Fibroblast of mammary gland (primary cell): ENCODE measurements around the gene DNAH11.

Experiments used
- DNase-seq: peaks from one replicate; pipeline ENCODE4 v3.0.0-alpha.2; 2010; ENCODE audit warnings: low read depth
- H3K4me3 ChIP-seq: 2 replicates; pipeline ENCODE4 v1.5.1; 2011; ENCODE audit warnings: low read depth, mild to moderate bottlenecking, low read length, moderate library complexity; ENCODE audit not compliant: control insufficient read depth
- TF ChIP-seq, protein P1 (sequence below): conservative IDR thresholded peaks from 2 replicates; pipeline ENCODE4 v1.5.1; 2011; ENCODE audit warnings: low read depth, low read length, inconsistent platforms; ENCODE audit not compliant: control insufficient read depth, insufficient read depth

DNAH11 gene

DNA sequence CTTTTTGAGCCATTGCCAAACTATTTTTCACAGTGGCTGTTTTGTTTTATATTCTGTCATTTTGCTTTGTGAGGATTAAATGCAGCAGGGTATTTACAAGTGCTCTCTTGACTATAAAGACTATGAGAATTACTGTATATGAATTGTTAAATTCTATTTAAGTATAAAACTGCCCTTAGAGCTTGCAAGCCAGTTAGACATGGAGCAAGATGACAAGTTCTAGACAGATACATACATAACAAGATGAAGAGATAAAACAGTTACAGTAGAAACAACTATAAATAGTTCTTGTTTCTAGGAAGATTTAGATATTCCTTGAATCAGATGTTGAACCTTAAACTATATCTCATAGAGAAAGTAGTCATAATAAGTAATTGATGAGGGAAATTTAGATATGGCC, 60.6 kb downstream of the DNAH11 start:
- TF ChIP-seq, protein P1, sequence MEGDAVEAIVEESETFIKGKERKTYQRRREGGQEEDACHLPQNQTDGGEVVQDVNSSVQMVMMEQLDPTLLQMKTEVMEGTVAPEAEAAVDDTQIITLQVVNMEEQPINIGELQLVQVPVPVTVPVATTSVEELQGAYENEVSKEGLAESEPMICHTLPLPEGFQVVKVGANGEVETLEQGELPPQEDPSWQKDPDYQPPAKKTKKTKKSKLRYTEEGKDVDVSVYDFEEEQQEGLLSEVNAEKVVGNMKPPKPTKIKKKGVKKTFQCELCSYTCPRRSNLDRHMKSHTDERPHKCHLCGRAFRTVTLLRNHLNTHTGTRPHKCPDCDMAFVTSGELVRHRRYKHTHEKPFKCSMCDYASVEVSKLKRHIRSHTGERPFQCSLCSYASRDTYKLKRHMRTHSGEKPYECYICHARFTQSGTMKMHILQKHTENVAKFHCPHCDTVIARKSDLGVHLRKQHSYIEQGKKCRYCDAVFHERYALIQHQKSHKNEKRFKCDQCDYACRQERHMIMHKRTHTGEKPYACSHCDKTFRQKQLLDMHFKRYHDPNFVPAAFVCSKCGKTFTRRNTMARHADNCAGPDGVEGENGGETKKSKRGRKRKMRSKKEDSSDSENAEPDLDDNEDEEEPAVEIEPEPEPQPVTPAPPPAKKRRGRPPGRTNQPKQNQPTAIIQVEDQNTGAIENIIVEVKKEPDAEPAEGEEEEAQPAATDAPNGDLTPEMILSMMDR, result no peak
- no peak for DNase-seq
- H3K4me3 ChIP-seq, result no peak overlapping the region

DNA sequence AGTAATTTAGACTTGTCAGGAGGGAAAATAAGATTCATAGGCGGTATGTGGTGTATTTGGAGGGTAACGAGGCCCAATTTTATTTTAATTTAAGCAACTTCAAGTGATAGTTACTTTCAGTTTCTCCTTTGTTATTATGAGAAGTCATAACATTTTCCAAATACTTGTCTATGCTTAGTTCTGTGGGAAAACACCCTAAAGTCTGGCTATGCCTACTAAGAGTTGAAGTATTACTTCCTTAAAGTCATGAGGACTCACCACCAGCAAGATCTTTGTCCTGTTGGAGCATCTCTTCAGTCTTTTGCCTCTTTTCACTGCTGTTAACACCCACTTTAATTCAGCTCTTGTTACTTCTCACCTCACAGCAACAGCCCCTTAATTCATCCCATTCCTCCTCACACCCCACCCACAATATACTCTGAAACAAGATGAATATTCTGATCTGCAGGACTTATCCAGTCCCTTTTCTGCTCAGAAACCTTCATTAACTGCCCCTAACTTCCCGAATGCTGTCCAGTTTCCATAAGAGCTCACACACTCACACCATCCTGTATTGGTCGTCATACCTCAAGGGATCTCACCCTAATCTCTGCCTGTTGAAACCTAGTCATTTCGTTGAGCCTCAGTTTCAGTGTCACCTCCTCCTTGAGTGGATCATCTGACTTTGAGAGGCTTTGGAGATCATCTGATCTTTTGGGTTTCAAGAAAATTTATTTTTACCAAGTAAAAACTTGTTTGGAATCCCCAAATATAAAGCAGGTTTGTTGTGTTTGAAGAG, 61.3 kb downstream of the DNAH11 start:
- no peak overlapping the region for H3K4me3 ChIP-seq
- TF ChIP-seq, protein P1, result no peak
- no peak for DNase-seq

DNA sequence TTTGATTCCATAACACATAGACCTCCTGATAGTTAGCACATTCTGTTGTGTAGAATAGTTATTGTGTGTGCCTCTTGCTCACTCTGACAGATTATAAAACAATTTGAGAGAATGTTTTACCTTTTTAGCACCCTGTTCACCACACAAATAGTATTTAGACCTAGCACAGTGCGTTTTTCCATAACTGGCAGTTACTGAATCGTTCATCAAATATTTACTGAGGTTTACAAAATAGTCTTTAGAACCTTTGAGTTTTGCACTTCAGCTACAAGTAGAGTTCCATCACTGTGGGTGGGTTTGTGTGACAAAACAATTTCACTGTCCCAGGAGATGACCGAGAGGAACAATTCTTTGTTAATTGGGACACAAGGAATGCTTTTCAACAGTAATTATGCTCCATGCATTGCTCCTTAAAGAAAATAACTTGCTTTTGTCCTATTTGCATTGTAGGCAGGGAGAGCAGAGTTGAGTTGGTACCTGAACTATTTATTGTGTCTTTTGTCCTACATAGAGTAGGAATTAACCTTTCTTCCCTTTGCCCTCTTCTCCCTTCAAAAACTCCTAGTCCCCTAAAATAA, 62.3 kb downstream of the DNAH11 start:
- TF ChIP-seq, protein P1, result no peak
- no peak for DNase-seq
- no peak overlapping the region for H3K4me3 ChIP-seq

DNA sequence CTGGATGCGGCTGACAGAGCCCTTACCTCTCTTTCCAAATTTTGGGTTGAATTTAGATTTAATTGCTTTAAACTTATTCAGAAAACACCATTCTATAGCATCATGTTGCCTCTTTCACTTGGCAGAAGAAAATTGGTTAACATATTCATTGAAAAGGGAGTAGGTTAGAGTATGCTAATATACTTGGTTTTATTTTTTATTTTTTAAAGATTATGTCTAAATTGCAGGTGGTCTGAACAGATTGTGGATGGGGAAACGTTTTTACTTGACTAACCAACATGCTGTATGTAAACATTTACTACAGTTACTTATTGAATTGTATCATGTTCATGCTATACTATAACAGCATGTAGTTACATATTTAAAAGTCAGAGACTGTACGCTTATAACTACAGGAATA, 65.6 kb downstream of the DNAH11 start:
- DNase-seq, result no peak
- TF ChIP-seq, protein P1, result no peak

DNA sequence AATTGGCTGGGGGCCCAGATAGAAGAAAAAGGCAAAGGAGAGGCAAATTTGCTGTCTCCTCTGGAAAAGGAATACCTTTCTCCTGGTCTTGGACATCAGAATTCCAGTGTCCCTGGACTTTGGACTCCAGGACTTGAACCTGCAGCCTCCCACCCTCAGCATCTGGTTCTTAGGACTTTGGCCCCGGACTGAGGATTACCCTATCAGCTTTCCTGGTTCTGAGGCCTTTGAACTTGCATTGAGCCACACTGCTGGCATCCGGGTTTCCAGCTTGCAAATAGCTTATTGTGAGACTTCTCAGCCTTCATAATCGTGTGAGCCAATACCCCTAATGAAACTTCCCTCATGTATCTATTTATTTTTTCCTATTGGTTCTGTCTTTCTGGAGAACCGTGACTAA, 68.3 kb downstream of the DNAH11 start:
- DNase-seq, result no peak
- H3K4me3 ChIP-seq, result no peak overlapping the region
- TF ChIP-seq, protein P1, result no peak

More for the DNA sequence above, 65.6 kb downstream of the DNAH11 start:
- no peak overlapping the region for H3K4me3 ChIP-seq

DNA sequence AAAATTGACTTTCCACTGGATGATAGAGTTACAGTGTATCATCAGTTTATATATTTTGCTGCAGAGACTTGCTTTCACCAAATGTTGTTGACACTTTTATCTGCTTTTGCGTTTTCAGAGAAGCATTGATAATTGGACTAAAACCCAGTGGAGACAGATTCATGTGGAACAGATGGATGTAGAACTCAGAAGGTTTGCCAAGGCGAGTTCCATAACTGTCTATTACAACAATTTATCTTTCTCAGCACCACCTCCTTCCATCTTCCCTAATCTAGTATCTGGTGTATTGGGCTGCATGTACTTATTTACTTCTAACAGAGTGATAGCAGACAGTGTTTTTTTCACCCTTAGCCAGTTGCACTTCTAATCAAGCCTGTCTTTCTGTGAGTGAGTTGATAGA, 73.3 kb downstream of the DNAH11 start:
- DNase-seq, result no peak
- TF ChIP-seq, protein P1, result no peak
- no peak overlapping the region for H3K4me3 ChIP-seq
